UCSD-AML1 (cell line): Measurements from ENCODE around the gene C1GALT1.
A peak's percentile ranks its signal among the peaks of the same experiment; 100 is the strongest.
"Not testable (repeated sequence)": the region's sequence is repeated elsewhere in the genome, so short reads cannot be mapped to it uniquely, and the experiment has no call there.

Source experiments
- DNase-seq: peaks from one replicate; lab custom pipeline; 2025; ENCODE audit not compliant: unreplicated experiment; lab: John Stamatoyannopoulos, UW

Gene C1GALT1

GRCh38 chr7:7199592-7199991 is 17.2 kb downstream of the C1GALT1 start:
- not testable (repeated sequence) for DNase-seq

GRCh38 chr7:7200255-7200654 is 17.9 kb downstream of the C1GALT1 start:
- not testable (repeated sequence) for DNase-seq

GRCh38 chr7:7201578-7202374 is 19.4 kb downstream of the C1GALT1 start:
- peak; percentile 7 for DNase-seq

- DNase-seq, result no peak
Measured at GRCh38 chr7:7202375-7202720, 20.0 kb downstream of the C1GALT1 start.

- no peak for DNase-seq
Measured at GRCh38 chr7:7203813-7204575, 21.6 kb downstream of the C1GALT1 start.

GRCh38 chr7:7207876-7208275 is 25.5 kb downstream of the C1GALT1 start:
- DNase-seq, result no peak

GRCh38 chr7:7208520-7208919 is 26.2 kb downstream of the C1GALT1 start:
- no peak for DNase-seq

GRCh38 chr7:7209412-7210050 is 27.2 kb downstream of the C1GALT1 start:
- no peak for DNase-seq

GRCh38 chr7:7210475-7211237 is 28.3 kb downstream of the C1GALT1 start:
- DNase-seq, result no peak

- no peak for DNase-seq
Measured at GRCh38 chr7:7212612-7213011, 30.3 kb downstream of the C1GALT1 start.

- no peak for DNase-seq
Measured at GRCh38 chr7:7214398-7215347, 32.3 kb downstream of the C1GALT1 start.

GRCh38 chr7:7216279-7216678 is 33.9 kb downstream of the C1GALT1 start:
- DNase-seq, result no peak

GRCh38 chr7:7219216-7219615 is 36.9 kb downstream of the C1GALT1 start:
- no peak for DNase-seq

- no peak for DNase-seq
Measured at GRCh38 chr7:7220821-7221220, 38.5 kb downstream of the C1GALT1 start.

- DNase-seq, result no peak
Measured at GRCh38 chr7:7221599-7222038, 39.3 kb downstream of the C1GALT1 start.

GRCh38 chr7:7223250-7223649 is 40.9 kb downstream of the C1GALT1 start:
- DNase-seq, result no peak

- DNase-seq, result no peak
Measured at GRCh38 chr7:7226407-7226806, 44.1 kb downstream of the C1GALT1 start.

GRCh38 chr7:7228472-7228871 is 46.1 kb downstream of the C1GALT1 start:
- DNase-seq, result no peak

GRCh38 chr7:7228967-7229366 is 46.6 kb downstream of the C1GALT1 start:
- DNase-seq, result no peak

GRCh38 chr7:7231000-7231399 is 48.7 kb downstream of the C1GALT1 start:
- DNase-seq, result no peak
